HepG2 (cell line): ENCODE results near the gene ANK3. TPM values are rescaled to one million over a fixed set of nuclear protein-coding genes. Genes with fewer than 3 reads are reported as not detected.

ENCODE experiments used
- FOXK1 ChIP-seq: sonication (generic); formaldehyde crosslinking; IDR thresholded peaks from 2 replicates; pipeline ENCODE4 v1.4.0; 2020; ENCODE audit warnings: low read depth, missing genetic modification reagents, borderline replicate concordance
- NFYB ChIP-seq: sonication (generic); formaldehyde crosslinking; IDR thresholded peaks from 2 replicates; pipeline ENCODE4 v1.4.0; 2020; ENCODE audit warnings: missing genetic modification reagents
- NRL ChIP-seq: sonication (generic); formaldehyde crosslinking; IDR thresholded peaks from 2 replicates; pipeline ENCODE4 v1.5.0; 2020; ENCODE audit warnings: missing genetic modification reagents, mild to moderate bottlenecking, moderate library complexity, borderline replicate concordance
- polyA plus RNA-seq, 8 experiments: library from polyadenylated mRNA; depleted of rRNA in 3 of 8; stranded (reverse) in 7 of 8; unstranded in 1 of 8; fragments of >200 nt; fragmentation: Illumina TruSeq in 4 of 8; extraction: Trizol in 4 of 8; gene quantifications; 2 replicates each; pipeline versions ENCODE4 v1.2.1 to v1.2.3, GENCODE V29; 2011 to 2016; ENCODE audit warnings: low read depth in 4 of 8, missing spikeins in 1 of 8, mixed read lengths in 1 of 8; ENCODE audit not compliant: insufficient read depth in 1 of 8
- total RNA-seq, 5 experiments: library from RNA; depleted of rRNA; stranded (reverse); fragments of >200 nt; fragmentation: Illumina TruSeq; extraction: Trizol; gene quantifications; 2 replicates each; pipeline ENCODE4 v1.2.3, GENCODE V29; 2016; ENCODE audit warnings: low read depth in 1 of 5
- TF ChIP-seq, protein P1 (sequence below): sonication (generic); formaldehyde crosslinking; IDR thresholded peaks from 2 replicates; pipeline ENCODE4 v1.4.0; 2020; ENCODE audit warnings: missing genetic modification reagents
- TF ChIP-seq, protein P2 (sequence below): sonication (generic); formaldehyde crosslinking; IDR thresholded peaks from 2 replicates; pipeline ENCODE4 v1.8.1; 2023; ENCODE audit warnings: mild to moderate bottlenecking, missing genetic modification reagents
- TF ChIP-seq, protein P3 (sequence below): sonication (generic); formaldehyde crosslinking; IDR thresholded peaks from 2 replicates; pipeline ENCODE4 v1.4.0; 2020; ENCODE audit warnings: mild to moderate bottlenecking, missing genetic modification reagents

Gene ANK3
- total and polyA plus RNA-seq, 2 of the 13 experiments (the other 11 are each of a cell fraction or from before 2014, with no cell fraction given): not detected

DNA sequence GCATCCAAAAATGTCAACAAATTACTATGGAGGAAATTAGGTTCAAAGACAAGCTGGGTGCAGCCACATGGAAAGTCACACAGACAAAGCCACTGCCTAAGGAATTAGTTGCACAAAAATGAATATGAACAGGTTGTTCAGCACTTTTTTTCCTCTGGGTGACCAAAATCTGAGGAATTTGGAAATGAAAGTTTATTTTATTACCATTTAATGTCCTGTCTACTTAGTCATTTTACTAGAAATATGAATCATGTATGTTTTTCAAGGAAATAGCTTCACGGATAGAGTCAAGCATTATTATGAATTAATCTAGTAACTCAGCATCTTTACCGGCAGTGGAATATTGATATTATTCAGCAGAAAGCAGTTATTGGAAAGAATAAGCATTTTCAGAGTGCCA is 106.3 kb downstream of the ANK3 start (continued):
- TF ChIP-seq, protein P1, sequence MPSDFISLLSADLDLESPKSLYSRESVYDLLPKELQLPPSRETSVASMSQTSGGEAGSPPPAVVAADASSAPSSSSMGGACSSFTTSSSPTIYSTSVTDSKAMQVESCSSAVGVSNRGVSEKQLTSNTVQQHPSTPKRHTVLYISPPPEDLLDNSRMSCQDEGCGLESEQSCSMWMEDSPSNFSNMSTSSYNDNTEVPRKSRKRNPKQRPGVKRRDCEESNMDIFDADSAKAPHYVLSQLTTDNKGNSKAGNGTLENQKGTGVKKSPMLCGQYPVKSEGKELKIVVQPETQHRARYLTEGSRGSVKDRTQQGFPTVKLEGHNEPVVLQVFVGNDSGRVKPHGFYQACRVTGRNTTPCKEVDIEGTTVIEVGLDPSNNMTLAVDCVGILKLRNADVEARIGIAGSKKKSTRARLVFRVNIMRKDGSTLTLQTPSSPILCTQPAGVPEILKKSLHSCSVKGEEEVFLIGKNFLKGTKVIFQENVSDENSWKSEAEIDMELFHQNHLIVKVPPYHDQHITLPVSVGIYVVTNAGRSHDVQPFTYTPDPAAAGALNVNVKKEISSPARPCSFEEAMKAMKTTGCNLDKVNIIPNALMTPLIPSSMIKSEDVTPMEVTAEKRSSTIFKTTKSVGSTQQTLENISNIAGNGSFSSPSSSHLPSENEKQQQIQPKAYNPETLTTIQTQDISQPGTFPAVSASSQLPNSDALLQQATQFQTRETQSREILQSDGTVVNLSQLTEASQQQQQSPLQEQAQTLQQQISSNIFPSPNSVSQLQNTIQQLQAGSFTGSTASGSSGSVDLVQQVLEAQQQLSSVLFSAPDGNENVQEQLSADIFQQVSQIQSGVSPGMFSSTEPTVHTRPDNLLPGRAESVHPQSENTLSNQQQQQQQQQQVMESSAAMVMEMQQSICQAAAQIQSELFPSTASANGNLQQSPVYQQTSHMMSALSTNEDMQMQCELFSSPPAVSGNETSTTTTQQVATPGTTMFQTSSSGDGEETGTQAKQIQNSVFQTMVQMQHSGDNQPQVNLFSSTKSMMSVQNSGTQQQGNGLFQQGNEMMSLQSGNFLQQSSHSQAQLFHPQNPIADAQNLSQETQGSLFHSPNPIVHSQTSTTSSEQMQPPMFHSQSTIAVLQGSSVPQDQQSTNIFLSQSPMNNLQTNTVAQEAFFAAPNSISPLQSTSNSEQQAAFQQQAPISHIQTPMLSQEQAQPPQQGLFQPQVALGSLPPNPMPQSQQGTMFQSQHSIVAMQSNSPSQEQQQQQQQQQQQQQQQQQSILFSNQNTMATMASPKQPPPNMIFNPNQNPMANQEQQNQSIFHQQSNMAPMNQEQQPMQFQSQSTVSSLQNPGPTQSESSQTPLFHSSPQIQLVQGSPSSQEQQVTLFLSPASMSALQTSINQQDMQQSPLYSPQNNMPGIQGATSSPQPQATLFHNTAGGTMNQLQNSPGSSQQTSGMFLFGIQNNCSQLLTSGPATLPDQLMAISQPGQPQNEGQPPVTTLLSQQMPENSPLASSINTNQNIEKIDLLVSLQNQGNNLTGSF: no peak
- TF ChIP-seq FOXK1 (CRISPR knock-in tag) (no peak), NFYB (CRISPR knock-in tag) (no peak), NRL (no peak)
- TF ChIP-seq, protein P2, sequence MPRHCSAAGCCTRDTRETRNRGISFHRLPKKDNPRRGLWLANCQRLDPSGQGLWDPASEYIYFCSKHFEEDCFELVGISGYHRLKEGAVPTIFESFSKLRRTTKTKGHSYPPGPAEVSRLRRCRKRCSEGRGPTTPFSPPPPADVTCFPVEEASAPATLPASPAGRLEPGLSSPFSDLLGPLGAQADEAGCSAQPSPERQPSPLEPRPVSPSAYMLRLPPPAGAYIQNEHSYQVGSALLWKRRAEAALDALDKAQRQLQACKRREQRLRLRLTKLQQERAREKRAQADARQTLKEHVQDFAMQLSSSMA: no peak
- TF ChIP-seq, protein P3, sequence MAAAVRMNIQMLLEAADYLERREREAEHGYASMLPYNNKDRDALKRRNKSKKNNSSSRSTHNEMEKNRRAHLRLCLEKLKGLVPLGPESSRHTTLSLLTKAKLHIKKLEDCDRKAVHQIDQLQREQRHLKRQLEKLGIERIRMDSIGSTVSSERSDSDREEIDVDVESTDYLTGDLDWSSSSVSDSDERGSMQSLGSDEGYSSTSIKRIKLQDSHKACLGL (CRISPR knock-in tag): no peak
